Effector memory CD8-positive, alpha-beta T cell (primary cell): Measurements from ENCODE around the gene BRPF3.

Experiments
- ATAC-seq: fragments of 150-1000 bp; cut with Tn5 transposase; replicated peaks from 2 replicates; pipeline ENCODE4 v1.10.0; 2021; ENCODE audit warnings: mild to moderate bottlenecking, moderate library complexity
- DNase-seq, 3 experiments: peaks; one replicate each; pipeline ENCODE4 v3.0.0; 2021
- H3K27ac Mint-ChIP-seq, 2 donors: one replicate each; pipeline ENCODE4 v1.8.0; 2022; ENCODE audit warnings: mild to moderate bottlenecking in 2 of 2, mixed read lengths in 2 of 2, moderate library complexity in 2 of 2
- H3K27me3 Mint-ChIP-seq, 2 donors: one replicate each; pipeline ENCODE4 v1.8.0; 2022; ENCODE audit warnings: mixed read lengths in 2 of 2
- H3K36me3 Mint-ChIP-seq: one replicate; pipeline ENCODE4 v1.8.0; 2022; ENCODE audit warnings: mild to moderate bottlenecking, moderate library complexity, mixed read lengths; ENCODE audit not compliant: insufficient read depth
- H3K4me1 Mint-ChIP-seq, 2 donors: one replicate each; pipeline ENCODE4 v1.8.0; 2022; ENCODE audit warnings: low read depth in 2 of 2, mixed read lengths in 2 of 2
- H3K4me3 Mint-ChIP-seq, 2 donors: one replicate each; pipeline ENCODE4 v1.8.0; 2022; ENCODE audit warnings: mild to moderate bottlenecking in 2 of 2, mixed read lengths in 2 of 2, moderate library complexity in 2 of 2
- H3K9me3 Mint-ChIP-seq, 2 donors: one replicate each; pipeline ENCODE4 v1.8.0; 2022; ENCODE audit warnings: mixed read lengths in 2 of 2

The BRPF3 gene

DNA sequence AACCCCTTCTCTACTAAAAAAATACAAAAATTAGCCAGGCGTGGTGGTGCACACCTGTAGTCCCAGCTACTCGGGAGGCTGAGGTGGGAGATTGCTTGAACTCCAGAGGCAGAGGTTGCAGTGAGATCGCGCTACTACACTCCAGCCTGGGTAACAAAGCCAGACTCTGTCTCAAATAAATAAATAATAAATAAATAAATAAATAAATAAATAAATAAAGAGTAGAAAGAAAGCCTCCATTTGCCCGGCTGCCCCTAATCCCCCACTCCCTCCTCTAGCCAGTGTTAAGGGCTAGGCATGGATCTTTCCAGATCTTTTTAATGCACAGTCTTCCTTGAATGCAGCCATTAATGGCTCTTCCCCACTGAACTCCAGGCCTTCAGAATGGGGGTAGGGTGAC lies 76.5 kb downstream of the BRPF3 start:
- ATAC-seq, result no peak

GRCh38 chr6:36273802-36274514 lies 77.4 kb downstream of the BRPF3 start:
- H3K4me3 Mint-ChIP-seq, result no peak overlapping the region

More for the DNA sequence above, 76.5 kb downstream of the BRPF3 start:
- H3K9me3 Mint-ChIP-seq, result no peaks in the 10 kb centered on the region
- no peak overlapping the region for H3K27ac Mint-ChIP-seq
- peaks cover 2% of the 10 kb centered on the region for H3K36me3 Mint-ChIP-seq
- H3K27me3 Mint-ChIP-seq, result peaks cover 47 to 73% of the 10 kb centered on the region in 2 donors
- no peak overlapping the region for H3K4me3 Mint-ChIP-seq
- DNase-seq, result no peak
- no peaks in the 10 kb centered on the region for H3K4me1 Mint-ChIP-seq

DNA sequence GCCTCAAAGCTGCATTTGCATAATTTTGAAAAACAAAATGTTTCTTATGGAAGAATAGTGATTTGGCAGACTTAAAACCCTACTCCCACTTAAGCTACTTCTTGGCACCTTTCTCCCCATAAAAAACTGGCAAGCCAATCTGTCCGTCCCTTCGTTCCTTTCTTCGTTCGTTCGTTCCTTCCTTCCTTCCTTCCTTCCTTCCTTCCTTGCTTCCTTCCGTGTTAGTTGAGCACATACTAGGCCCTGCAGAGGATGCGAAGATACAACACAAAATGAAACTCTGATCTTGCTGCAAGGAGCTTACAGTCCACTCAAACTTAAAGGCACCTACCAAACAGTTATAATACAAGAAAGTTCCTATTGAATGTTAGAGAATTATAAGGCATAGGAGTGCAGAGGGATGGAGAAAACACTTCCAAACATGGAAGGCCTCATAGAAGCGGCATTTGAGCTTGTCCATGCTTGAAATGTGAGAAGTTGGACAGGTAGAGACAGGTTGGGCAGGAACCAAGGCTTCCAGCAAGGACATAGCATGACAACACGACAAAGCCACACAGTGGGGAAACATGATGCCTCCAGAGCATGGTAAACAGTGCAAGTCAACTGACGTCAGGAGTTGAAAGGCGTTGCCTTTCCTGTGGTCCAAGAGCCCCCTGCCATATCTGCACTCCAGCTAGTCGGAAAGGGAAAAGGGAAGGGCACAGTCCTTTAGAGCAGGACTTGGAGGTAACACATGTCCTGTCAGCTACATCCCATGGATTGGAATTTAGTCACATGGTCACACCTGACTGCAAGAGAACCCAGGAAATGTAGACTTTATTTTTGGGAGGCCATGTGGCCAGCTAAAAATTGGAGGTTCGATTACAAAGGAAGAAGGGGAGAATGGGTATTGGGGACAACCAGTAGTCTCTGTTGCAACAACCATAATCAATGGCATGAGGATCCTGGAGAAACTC lies 80.3 kb downstream of the BRPF3 start:
- no peaks in the 10 kb centered on the region for H3K36me3 Mint-ChIP-seq
- no peak overlapping the region for H3K27ac Mint-ChIP-seq
- H3K9me3 Mint-ChIP-seq, result no peaks in the 10 kb centered on the region
- DNase-seq (no peak), ATAC-seq (no peak)
- no peak overlapping the region for H3K4me3 Mint-ChIP-seq
- H3K4me1 Mint-ChIP-seq, result peaks cover 0 to 4% of the 10 kb centered on the region in 2 donors
- H3K27me3 Mint-ChIP-seq, result peaks cover 40 to 71% of the 10 kb centered on the region in 2 donors

More at GRCh38 chr6:36273802-36274514, 77.4 kb downstream of the BRPF3 start:
- ATAC-seq (no peak), DNase-seq (no peak)
- H3K9me3 Mint-ChIP-seq, result no peaks in the 10 kb centered on the region
- no peak overlapping the region for H3K27ac Mint-ChIP-seq
- peaks cover 2% of the 10 kb centered on the region for H3K36me3 Mint-ChIP-seq
- H3K4me1 Mint-ChIP-seq, result no peaks in the 10 kb centered on the region
- peaks cover 48 to 73% of the 10 kb centered on the region in 2 donors for H3K27me3 Mint-ChIP-seq

DNA sequence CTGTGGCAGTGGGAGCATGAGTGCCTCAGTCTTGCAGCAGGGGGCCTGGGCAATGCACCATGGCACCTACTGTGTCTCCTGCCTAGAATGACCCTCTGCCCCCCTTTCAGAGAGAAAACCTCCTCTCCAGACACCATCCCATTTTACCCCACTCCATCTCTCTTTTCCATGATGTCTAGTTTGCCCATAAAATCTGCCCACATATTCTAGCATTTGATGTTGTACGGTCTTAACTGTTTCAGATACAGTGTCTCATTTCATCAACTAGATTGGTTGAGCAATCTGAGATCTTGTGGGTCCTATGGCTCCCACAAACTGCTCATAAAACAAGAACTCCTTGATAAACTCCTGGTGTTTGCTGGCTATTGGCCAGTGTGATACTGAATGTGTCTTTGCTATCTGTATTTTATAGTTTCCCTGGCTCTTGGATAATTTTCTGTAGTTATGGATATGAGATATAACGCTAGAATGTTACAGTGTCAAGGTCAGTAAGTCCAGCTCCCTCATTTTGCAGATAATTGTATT lies 81.5 kb downstream of the BRPF3 start:
- H3K4me1 Mint-ChIP-seq, result peaks cover 0 to 4% of the 10 kb centered on the region in 2 donors
- DNase-seq (no peak), ATAC-seq (no peak)
- no peak overlapping the region for H3K4me3 Mint-ChIP-seq
- H3K9me3 Mint-ChIP-seq, result no peaks in the 10 kb centered on the region
- peaks cover 49 to 62% of the 10 kb centered on the region in 2 donors for H3K27me3 Mint-ChIP-seq
- no peak overlapping the region for H3K27ac Mint-ChIP-seq
- no peaks in the 10 kb centered on the region for H3K36me3 Mint-ChIP-seq

- Mint-ChIP-seq H3K27ac (no peak overlapping the region), H3K9me3 (no peaks in the 10 kb centered on the region), H3K36me3 (peaks cover 3% of the 10 kb centered on the region), H3K4me3 (no peak overlapping the region), H3K4me1 (peaks cover 0 to 4% of the 10 kb centered on the region in 2 donors), H3K27me3 (peaks cover 65 to 71% of the 10 kb centered on the region in 2 donors)
- DNase-seq (no peak), ATAC-seq (no peak)
Measured at GRCh38 chr6:36280467-36280866, 83.9 kb downstream of the BRPF3 start.

DNA sequence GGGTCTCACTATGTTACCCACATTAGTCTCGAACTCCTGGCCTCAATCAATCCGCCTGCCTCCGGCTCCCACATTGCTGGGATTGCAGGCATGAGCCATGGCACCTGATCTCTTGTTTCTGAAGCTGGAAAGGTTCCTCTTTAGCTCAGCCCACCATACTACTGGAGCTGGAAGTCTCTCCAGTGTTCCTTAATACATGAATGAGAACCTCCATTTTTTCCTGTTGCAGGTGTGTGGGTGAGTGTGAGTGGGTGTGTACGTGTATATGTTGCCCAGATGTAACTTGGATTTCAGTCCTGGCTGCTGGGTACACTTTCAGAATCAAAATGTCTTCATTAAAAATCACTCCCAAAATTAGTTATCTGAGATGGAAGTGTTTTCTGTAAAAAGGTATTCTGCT lies 84.4 kb downstream of the BRPF3 start:
- Mint-ChIP-seq H3K9me3 (no peaks in the 10 kb centered on the region), H3K27me3 (peaks cover 70 to 76% of the 10 kb centered on the region in 2 donors), H3K4me1 (peaks cover 0 to 4% of the 10 kb centered on the region in 2 donors), H3K27ac (no peak overlapping the region), H3K4me3 (no peak overlapping the region), H3K36me3 (peaks cover 3% of the 10 kb centered on the region)
- no peak for DNase-seq
- no peak for ATAC-seq
